Retinal pigment epithelial cell (primary cell): ENCODE data around the gene ZNF92.
"Not testable (repeated sequence)": the region's sequence is repeated elsewhere in the genome, so short reads cannot be mapped to it uniquely, and the experiment has no call there.

Source experiments
- DNase-seq: peaks from one replicate; pipeline ENCODE4 v3.0.0-alpha.2; 2010; ENCODE audit warnings: low read depth
- H3K4me3 ChIP-seq: 2 replicates; pipeline ENCODE4 v1.5.1; 2011; ENCODE audit warnings: mild to moderate bottlenecking, low read length, control low read depth, moderate library complexity
- CTCF ChIP-seq: conservative IDR thresholded peaks from 2 replicates; pipeline ENCODE4 v1.5.1; 2011; ENCODE audit warnings: low read depth, low read length, control low read depth, inconsistent platforms

ZNF92 gene

GRCh38 chr7:65373608-65374351 is at the start of gene ZNF92:
Gene ZNF92, plus strand, starts transcription at chr7:65373855. Its CDS starts 143 bp downstream, at chr7:65373998.
- H3K4me3 ChIP-seq, result peak within 1 kb of the TSS; percentile 98
- no peak for TF ChIP-seq CTCF
- DNase-seq, result peak; percentile 95

- TF ChIP-seq CTCF, result no peak
- DNase-seq, result no peak
- H3K4me3 ChIP-seq, result no peak overlapping the region
Observed at GRCh38 chr7:65325793-65326432, 47.7 kb upstream of the ZNF92 start.

GRCh38 chr7:65338346-65338745 is 35.3 kb upstream of the ZNF92 start:
- TF ChIP-seq CTCF, result no peak
- DNase-seq, result no peak

GRCh38 chr7:65339257-65339656 is 34.4 kb upstream of the ZNF92 start:
- no peak for TF ChIP-seq CTCF
- no peak for DNase-seq
- no peak overlapping the region for H3K4me3 ChIP-seq

More at GRCh38 chr7:65338346-65338745, 35.3 kb upstream of the ZNF92 start:
- H3K4me3 ChIP-seq, result no peak overlapping the region

- H3K4me3 ChIP-seq, result no peak overlapping the region
- no peak for TF ChIP-seq CTCF
- no peak for DNase-seq
Observed at GRCh38 chr7:65342723-65343629, 30.7 kb upstream of the ZNF92 start.

- not testable (repeated sequence) for DNase-seq, H3K4me3 ChIP-seq
Observed at GRCh38 chr7:65344541-65344940, 29.1 kb upstream of the ZNF92 start.

GRCh38 chr7:65354263-65354662 is 19.4 kb upstream of the ZNF92 start:
- DNase-seq, result no peak
- no peak overlapping the region for H3K4me3 ChIP-seq
- no peak for TF ChIP-seq CTCF
